Hepatocyte (in vitro differentiated cells): ENCODE results near the gene EFR3B. TPM values are rescaled to one million over a fixed set of nuclear protein-coding genes. Genes with fewer than 3 reads are reported as not detected.

ENCODE experiments used
- DNase-seq: peaks from one replicate; pipeline ENCODE4 v3.0.0-alpha.2; 2016; ENCODE audit warnings: low spot score
- H2AFZ ChIP-seq: fragments of 200-600 bp; sonication (generic); 2 replicates; pipeline ENCODE4 v1.6.0; 2016; ENCODE audit warnings: antibody characterized with exemption, mild to moderate bottlenecking
- H3K27ac ChIP-seq: fragments of 200-600 bp; sonication (generic); 2 replicates; pipeline ENCODE4 v1.5.1; 2016; ENCODE audit warnings: mild to moderate bottlenecking
- H3K27me3 ChIP-seq: fragments of 200-600 bp; sonication (generic); 2 replicates; pipeline ENCODE4 v1.6.1; 2016
- H3K36me3 ChIP-seq: fragments of 200-600 bp; sonication (generic); replicated peaks from 2 replicates; pipeline ENCODE4 v1.5.1; 2016; ENCODE audit warnings: low read depth; ENCODE audit not compliant: insufficient read depth
- H3K4me1 ChIP-seq: fragments of 200-600 bp; sonication (generic); 2 replicates; pipeline ENCODE4 v1.5.1; 2016; ENCODE audit warnings: mild to moderate bottlenecking, moderate library complexity; ENCODE audit not compliant: insufficient read depth
- H3K4me2 ChIP-seq: fragments of 200-600 bp; sonication (generic); 2 replicates; pipeline ENCODE4 v1.6.0; 2016
- H3K4me3 ChIP-seq: fragments of 200-600 bp; sonication (generic); 2 replicates; pipeline ENCODE4 v1.5.1; 2016; ENCODE audit warnings: mild to moderate bottlenecking
- H3K79me2 ChIP-seq: fragments of 200-600 bp; sonication (generic); 2 replicates; pipeline ENCODE4 v1.6.0; 2017; ENCODE audit warnings: mild to moderate bottlenecking
- H3K9me2 ChIP-seq: fragments of 200-600 bp; sonication (generic); replicated peaks from 2 replicates; pipeline ENCODE4 v1.6.0; 2017; ENCODE audit warnings: mild to moderate bottlenecking; ENCODE audit not compliant: insufficient read depth
- H3K9me3 ChIP-seq: fragments of 200-600 bp; sonication (generic); 2 replicates; pipeline ENCODE4 v1.5.1; 2016; ENCODE audit warnings: low read depth, mild to moderate bottlenecking
- H4K20me1 ChIP-seq: fragments of 200-600 bp; sonication (generic); 2 replicates; pipeline ENCODE4 v1.6.0; 2016; ENCODE audit warnings: mild to moderate bottlenecking; ENCODE audit not compliant: insufficient read depth, poor library complexity, severe bottlenecking
- EZH2 ChIP-seq: fragments of 200-600 bp; sonication (generic); IDR thresholded peaks from 2 replicates; pipeline ENCODE4 v1.6.1; 2016; ENCODE audit warnings: antibody characterized with exemption, mild to moderate bottlenecking, borderline replicate concordance
- EZH2phosphoT487 ChIP-seq: fragments of 200-600 bp; sonication (generic); IDR thresholded peaks from one replicate; pipeline ENCODE4 v1.6.1; 2018; ENCODE audit warnings: antibody characterized with exemption, mild to moderate bottlenecking, low read depth, moderate library complexity; ENCODE audit not compliant: unreplicated experiment, severe bottlenecking
- WGBS: methylation state at CpG from one replicate; pipeline ENCODE4 v1.1.6; 2016; ENCODE audit warnings: low lambda C conversion rate; ENCODE audit errors: missing lambda C conversion rate; 5-methylcytosine and 5-hydroxymethylcytosine counted together
- polyA plus RNA-seq: library from polyadenylated mRNA; unstranded; fragments of >200 nt; fragmentation: Nextera tagmentation; extraction: Ambion mirVana; gene quantifications from 2 replicates; pipeline ENCODE4 v1.2.1, GENCODE V29; 2016
- total RNA-seq: library from RNA; depleted of rRNA; stranded (reverse); fragments of >200 nt; gene quantifications from 2 replicates; pipeline ENCODE4 v1.2.3, GENCODE V29; 2014
- TF ChIP-seq, protein P1 (sequence below): fragments of 200-600 bp; sonication (generic); IDR thresholded peaks from 2 replicates; pipeline ENCODE4 v1.5.1; 2016; ENCODE audit warnings: antibody characterized with exemption, mild to moderate bottlenecking; ENCODE audit not compliant: poor library complexity

Gene EFR3B
- total and polyA plus RNA-seq, 2 experiments from 2014 or later, result 1.1 to 2.0 TPM

GRCh38 chr2:25082002-25082622 lies 40.2 kb downstream of the EFR3B start:
- TF ChIP-seq, protein P1, sequence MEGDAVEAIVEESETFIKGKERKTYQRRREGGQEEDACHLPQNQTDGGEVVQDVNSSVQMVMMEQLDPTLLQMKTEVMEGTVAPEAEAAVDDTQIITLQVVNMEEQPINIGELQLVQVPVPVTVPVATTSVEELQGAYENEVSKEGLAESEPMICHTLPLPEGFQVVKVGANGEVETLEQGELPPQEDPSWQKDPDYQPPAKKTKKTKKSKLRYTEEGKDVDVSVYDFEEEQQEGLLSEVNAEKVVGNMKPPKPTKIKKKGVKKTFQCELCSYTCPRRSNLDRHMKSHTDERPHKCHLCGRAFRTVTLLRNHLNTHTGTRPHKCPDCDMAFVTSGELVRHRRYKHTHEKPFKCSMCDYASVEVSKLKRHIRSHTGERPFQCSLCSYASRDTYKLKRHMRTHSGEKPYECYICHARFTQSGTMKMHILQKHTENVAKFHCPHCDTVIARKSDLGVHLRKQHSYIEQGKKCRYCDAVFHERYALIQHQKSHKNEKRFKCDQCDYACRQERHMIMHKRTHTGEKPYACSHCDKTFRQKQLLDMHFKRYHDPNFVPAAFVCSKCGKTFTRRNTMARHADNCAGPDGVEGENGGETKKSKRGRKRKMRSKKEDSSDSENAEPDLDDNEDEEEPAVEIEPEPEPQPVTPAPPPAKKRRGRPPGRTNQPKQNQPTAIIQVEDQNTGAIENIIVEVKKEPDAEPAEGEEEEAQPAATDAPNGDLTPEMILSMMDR, result no peak
- no peak for TF ChIP-seq EZH2phosphoT487
- TF ChIP-seq EZH2, result no peak

GRCh38 chr2:25085761-25086560 lies 44.1 kb downstream of the EFR3B start:
- no peaks in the 10 kb centered on the region for H3K9me3 ChIP-seq
- no peaks in the 10 kb centered on the region for H4K20me1 ChIP-seq
- no peak overlapping the region for H3K4me2 ChIP-seq
- TF ChIP-seq, protein P1, result no peak
- TF ChIP-seq EZH2phosphoT487 (no peak), EZH2 (no peak)
- 94% methylated on average over 4 of the region's 4 CpGs for WGBS
- H3K4me1 ChIP-seq, result no peaks in the 10 kb centered on the region
- H3K9me2 ChIP-seq, result no peaks in the 10 kb centered on the region
- no peak overlapping the region for H2AFZ ChIP-seq
- H3K79me2 ChIP-seq, result no peaks in the 10 kb centered on the region
- DNase-seq, result no peak
- no peaks in the 10 kb centered on the region for H3K27me3 ChIP-seq
- H3K27ac ChIP-seq, result no peak overlapping the region
- no peaks in the 10 kb centered on the region for H3K36me3 ChIP-seq
- no peak overlapping the region for H3K4me3 ChIP-seq

More at GRCh38 chr2:25082002-25082622, 40.2 kb downstream of the EFR3B start:
- Histone ChIP-seq H3K9me3 (no peaks in the 10 kb centered on the region), H3K4me3 (no peak overlapping the region), H3K36me3 (no peaks in the 10 kb centered on the region), H3K4me2 (no peak overlapping the region), H3K4me1 (peaks cover 9% of the 10 kb centered on the region), H3K9me2 (no peaks in the 10 kb centered on the region), H4K20me1 (no peaks in the 10 kb centered on the region), H3K27me3 (no peaks in the 10 kb centered on the region), H3K27ac (no peak overlapping the region), H3K79me2 (no peaks in the 10 kb centered on the region), H2AFZ (no peak overlapping the region)
- DNase-seq, result no peak
- WGBS, result 76% methylated on average over 6 of the region's 6 CpGs

DNA sequence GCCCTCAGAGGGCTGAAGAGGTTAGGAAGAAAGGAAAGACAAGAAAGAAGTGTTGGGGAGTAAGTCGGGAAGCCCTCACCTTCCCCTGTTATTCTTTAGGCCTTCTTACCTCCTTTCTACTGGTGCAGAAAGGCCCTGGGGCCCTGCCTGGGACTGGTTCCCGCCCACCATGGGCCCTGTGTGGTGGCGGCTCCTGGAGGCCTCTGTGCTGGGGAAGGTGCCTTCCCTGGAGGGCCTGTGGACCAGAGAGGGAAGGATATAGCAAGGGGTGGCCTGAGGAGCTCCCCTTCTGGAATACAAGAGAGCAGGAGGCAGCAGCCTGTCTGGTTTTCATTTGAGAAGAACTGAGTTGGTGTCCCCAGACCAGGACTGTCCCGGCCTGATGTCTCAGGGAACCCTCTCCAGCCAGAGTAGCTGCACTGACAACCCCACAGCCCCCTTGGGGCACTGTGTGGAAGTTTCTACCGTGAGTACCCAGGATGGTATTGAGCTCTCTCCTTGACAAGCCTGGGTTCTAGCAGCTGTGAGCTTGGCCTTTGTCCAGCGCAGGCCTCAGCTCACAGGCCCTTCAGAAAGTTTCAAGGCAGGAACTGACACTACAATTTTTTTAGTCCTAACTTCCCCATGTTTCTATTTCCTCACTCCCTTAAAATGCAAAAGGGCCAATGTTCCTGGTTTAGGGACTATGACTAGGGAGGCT lies 47.1 kb downstream of the EFR3B start:
- no peak for DNase-seq
- H3K4me1 ChIP-seq, result no peaks in the 10 kb centered on the region
- no peak overlapping the region for H3K27ac ChIP-seq
- no peak overlapping the region for H3K4me3 ChIP-seq
- no peaks in the 10 kb centered on the region for H3K79me2 ChIP-seq
- H4K20me1 ChIP-seq, result no peaks in the 10 kb centered on the region
- no peaks in the 10 kb centered on the region for H3K9me3 ChIP-seq
- no peaks in the 10 kb centered on the region for H3K27me3 ChIP-seq
- H2AFZ ChIP-seq, result no peak overlapping the region
- H3K4me2 ChIP-seq, result no peak overlapping the region
- TF ChIP-seq EZH2 (no peak), EZH2phosphoT487 (no peak)
- TF ChIP-seq, protein P1, result no peak
- no peaks in the 10 kb centered on the region for H3K36me3 ChIP-seq
- H3K9me2 ChIP-seq, result no peaks in the 10 kb centered on the region
- WGBS, result 90% methylated on average over 6 of the region's 6 CpGs
